Activated CD4-positive, CD25-positive, alpha-beta regulatory T cell treated with anti-CD3 and anti-CD28 coated beads, Interleukin-2, amount 50 U/mL, for 72 hours (primary cell): ENCODE measurements around the gene CFAP70.

Experiments used
- DNase-seq: peaks from one replicate; pipeline ENCODE4 v3.0.0; 2021

Gene CFAP70

GRCh38 chr10:73210395-73211105, 148.1 kb downstream of the CFAP70 start:
- no peak for DNase-seq

GRCh38 chr10:73209705-73210104, 149.0 kb downstream of the CFAP70 start:
- DNase-seq = no peak

- DNase-seq = no peak
Observed at GRCh38 chr10:73207883-73208282, 150.8 kb downstream of the CFAP70 start.

GRCh38 chr10:73206385-73206784, 152.3 kb downstream of the CFAP70 start:
- DNase-seq = no peak

- DNase-seq = no peak
Observed at GRCh38 chr10:73205890-73206289, 152.8 kb downstream of the CFAP70 start.

GRCh38 chr10:73205081-73205480, 153.6 kb downstream of the CFAP70 start:
- no peak for DNase-seq
